Liver (tissue), 9 donors: ENCODE data around the gene HTR1E. TPM values are rescaled to one million over a fixed set of nuclear protein-coding genes. Genes with fewer than 3 reads are reported as not detected.
"Not testable (repeated sequence)": the region's sequence is repeated elsewhere in the genome, so short reads cannot be mapped to it uniquely, and the experiment has no call there.

ENCODE experiments used
- DNase-seq: peaks from one replicate; pipeline ENCODE4 v3.0.0-alpha.2; 2017; ENCODE audit warnings: low spot score
- H3K27ac ChIP-seq, 2 donors: one replicate each; pipeline ENCODE4 v1.7.0; 2013; ENCODE audit warnings: inconsistent platforms in 2 of 2, low read length in 2 of 2, control low read depth in 1 of 2, low read depth in 1 of 2, mild to moderate bottlenecking in 1 of 2
- H3K27me3 ChIP-seq, 4 donors: one replicate each; pipeline versions ENCODE4 v1.6.1 to v1.7.0; 2013; ENCODE audit warnings: low read length in 3 of 4, inconsistent platforms in 1 of 4, mild to moderate bottlenecking in 1 of 4, moderate library complexity in 1 of 4; ENCODE audit not compliant: control insufficient read depth in 4 of 4, insufficient read depth in 4 of 4
- H3K36me3 ChIP-seq, 4 donors: one replicate each; pipeline versions ENCODE4 v1.6.1 to v1.7.0; 2013; ENCODE audit warnings: low read length in 3 of 4, mild to moderate bottlenecking in 3 of 4, low read depth in 1 of 4, moderate library complexity in 1 of 4; ENCODE audit not compliant: control insufficient read depth in 4 of 4, insufficient read depth in 3 of 4
- H3K4me1 ChIP-seq, 4 donors: one replicate each; pipeline versions ENCODE4 v1.6.1 to v1.7.0; 2013; ENCODE audit warnings: low read length in 3 of 4, mild to moderate bottlenecking in 3 of 4, moderate library complexity in 1 of 4; ENCODE audit not compliant: control insufficient read depth in 4 of 4, insufficient read depth in 4 of 4
- H3K4me3 ChIP-seq, 3 donors: one replicate each; pipeline versions ENCODE4 v1.6.1 to v1.7.0; 2013; ENCODE audit warnings: low read length in 3 of 3, control low read depth in 1 of 3, low read depth in 1 of 3, mild to moderate bottlenecking in 1 of 3
- H3K9ac ChIP-seq, 2 donors: one replicate each; pipeline ENCODE4 v1.7.0; 2013; ENCODE audit warnings: low read length in 2 of 2, mild to moderate bottlenecking in 2 of 2, moderate library complexity in 2 of 2, control low read depth in 1 of 2, low read depth in 1 of 2
- H3K9me3 ChIP-seq, 4 donors: one replicate each; pipeline versions ENCODE4 v1.6.1 to v1.7.0; 2013; ENCODE audit warnings: low read length in 3 of 4; ENCODE audit not compliant: control insufficient read depth in 4 of 4
- EGR1 ChIP-seq, 2 donors: IDR thresholded peaks; 2 replicates each; pipeline ENCODE4 v1.6.1; 2016 to 2018; ENCODE audit warnings: antibody characterized with exemption in 2 of 2, low read depth in 2 of 2
- FOXA1 ChIP-seq: IDR thresholded peaks from 2 replicates; pipeline ENCODE4 v1.6.1; 2016; ENCODE audit warnings: antibody characterized with exemption
- FOXA2 ChIP-seq: IDR thresholded peaks from 2 replicates; pipeline ENCODE4 v1.6.1; 2016; ENCODE audit warnings: antibody characterized with exemption
- GABPA ChIP-seq, 2 donors: IDR thresholded peaks in 1 of 2; conservative IDR thresholded peaks in 1 of 2; 2 replicates each; pipeline ENCODE4 v1.6.1; 2016; ENCODE audit warnings: antibody characterized with exemption in 2 of 2, mild to moderate bottlenecking in 1 of 2, moderate library complexity in 1 of 2
- HNF4A ChIP-seq, 2 donors: conservative IDR thresholded peaks; 2 replicates each; pipeline ENCODE4 v1.6.1; 2016; ENCODE audit warnings: antibody characterized with exemption in 2 of 2, mild to moderate bottlenecking in 2 of 2
- HNF4G ChIP-seq: IDR thresholded peaks from 2 replicates; pipeline ENCODE4 v1.6.1; 2016; ENCODE audit warnings: antibody characterized with exemption
- JUND ChIP-seq, 2 donors: IDR thresholded peaks; 2 replicates each; pipeline ENCODE4 v1.6.1; 2016; ENCODE audit warnings: antibody characterized with exemption in 2 of 2
- NR2F2 ChIP-seq: IDR thresholded peaks from 2 replicates; pipeline ENCODE4 v1.6.1; 2016; ENCODE audit warnings: antibody characterized with exemption
- RAD21 ChIP-seq, 2 donors: IDR thresholded peaks; 2 replicates each; pipeline ENCODE4 v1.6.1; 2016; ENCODE audit warnings: antibody characterized with exemption in 2 of 2, mild to moderate bottlenecking in 2 of 2
- RXRA ChIP-seq, 2 donors: IDR thresholded peaks; 2 replicates each; pipeline ENCODE4 v1.6.1; 2017 to 2018; ENCODE audit warnings: antibody characterized with exemption in 2 of 2, mild to moderate bottlenecking in 1 of 2
- SP1 ChIP-seq: IDR thresholded peaks from 2 replicates; pipeline ENCODE4 v1.6.1; 2018; ENCODE audit warnings: antibody characterized with exemption, mild to moderate bottlenecking
- TAF1 ChIP-seq: conservative IDR thresholded peaks from 2 replicates; pipeline ENCODE4 v1.6.1; 2016; ENCODE audit warnings: antibody characterized with exemption, mild to moderate bottlenecking
- YY1 ChIP-seq: IDR thresholded peaks from 2 replicates; pipeline ENCODE4 v1.6.1; 2016; ENCODE audit warnings: antibody characterized with exemption, mild to moderate bottlenecking
- WGBS: extraction: QIAGEN DNeasy Blood & Tissue Kit; methylation state at CpG from one replicate; pipeline ENCODE4 v1.1.7; 2013; 5-methylcytosine and 5-hydroxymethylcytosine counted together
- polyA plus RNA-seq, 2 donors: library from polyadenylated mRNA; stranded (reverse) in 1 of 2; unstranded in 1 of 2; fragments of 200-250 nt in 1 of 2; fragments of >200 nt in 1 of 2; fragmentation: Nextera tagmentation in 1 of 2; extraction: Ambion mirVana in 1 of 2; gene quantifications; one replicate each; pipeline versions ENCODE4 v1.2.1 to v1.2.3, GENCODE V29; 2013 to 2015
- total RNA-seq, 2 donors: library from RNA; depleted of rRNA; stranded (reverse); fragments of >200 nt; gene quantifications; one replicate each; pipeline ENCODE4 v1.2.3, GENCODE V29; 2014
- TF ChIP-seq, protein P1 (sequence below): IDR thresholded peaks from 2 replicates; pipeline ENCODE4 v1.6.1; 2016; ENCODE audit warnings: antibody characterized with exemption
- TF ChIP-seq, protein P2 (sequence below): fragments of 150-350 bp; IDR thresholded peaks from 2 replicates; pipeline ENCODE4 v1.5.1; 2017; ENCODE audit warnings: improper control_type of control experiment, low read depth, low read length; ENCODE audit not compliant: missing input control
- TF ChIP-seq, protein P3 (sequence below): IDR thresholded peaks from 2 replicates; pipeline ENCODE4 v1.6.1; 2016; ENCODE audit warnings: antibody characterized with exemption
- TF ChIP-seq, protein P4 (sequence below): IDR thresholded peaks from 2 replicates; pipeline ENCODE4 v1.6.1; 2016; ENCODE audit warnings: antibody characterized with exemption
- TF ChIP-seq, protein P5 (sequence below): IDR thresholded peaks from 2 replicates; pipeline ENCODE4 v1.6.1; 2016; ENCODE audit warnings: antibody characterized with exemption, mild to moderate bottlenecking
- donor health status: healthy.
- donor health status: healthy.
- donor health status: healthy.
- donor health status: healthy.
- donor health status: healthy.

The HTR1E gene
- total and polyA plus RNA-seq, 4 donors, result not detected

DNA sequence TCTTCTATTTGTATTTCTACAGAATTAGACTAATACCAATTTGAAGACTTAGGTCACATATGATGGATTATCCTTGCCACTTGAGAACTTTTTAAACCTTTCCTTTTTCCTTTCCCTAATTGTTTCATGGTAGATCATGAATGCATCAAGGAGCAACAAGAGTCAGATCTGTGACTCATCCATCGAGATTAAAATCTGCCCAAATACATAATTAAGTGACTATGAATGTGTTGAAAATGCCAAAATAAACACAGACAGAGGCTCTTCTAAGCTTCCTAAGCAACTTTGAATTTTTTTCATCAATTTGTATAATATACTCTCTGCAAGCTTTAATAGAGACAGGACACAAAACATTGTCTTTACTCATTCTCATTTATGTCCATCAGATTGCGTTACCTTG, 23.5 kb upstream of the HTR1E start:
- 80% methylated on average over 2 of the region's 2 CpGs for WGBS
- TF ChIP-seq RXRA (IDR thresholded peaks at IDR 0.05), result no peak
- no peak overlapping the region for H3K9ac ChIP-seq
- no peaks in the 10 kb centered on the region for H3K36me3 ChIP-seq
- no peaks in the 10 kb centered on the region for H3K4me1 ChIP-seq
- no peaks in the 10 kb centered on the region for H3K27me3 ChIP-seq
- H3K9me3 ChIP-seq, result no peaks in the 10 kb centered on the region
- H3K27ac ChIP-seq, result no peak overlapping the region
- DNase-seq, result no peak
- H3K4me3 ChIP-seq, result no peak overlapping the region

DNA sequence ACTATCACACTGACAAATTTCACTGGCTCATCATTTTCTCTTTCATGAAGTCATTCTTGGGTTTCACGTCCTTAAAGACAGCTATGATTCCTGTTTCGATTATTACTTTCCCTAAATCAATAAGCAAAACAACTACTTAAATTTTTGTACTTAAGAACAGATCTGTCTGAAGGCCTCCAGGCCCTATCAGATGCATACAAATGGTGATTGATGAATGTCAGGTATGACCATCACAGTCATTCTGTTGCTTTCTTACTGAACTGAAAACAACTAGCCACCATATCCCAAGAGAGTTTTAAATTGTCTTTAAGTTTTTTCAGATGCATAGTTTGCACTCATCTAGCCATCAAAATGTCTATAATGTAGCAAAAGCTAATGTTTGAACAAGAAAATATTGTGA, 20.9 kb upstream of the HTR1E start:
- DNase-seq, result no peak
- 83% methylated on average over 2 of the region's 2 CpGs for WGBS
- Histone ChIP-seq H3K4me1 (no peaks in the 10 kb centered on the region), H3K4me3 (no peak overlapping the region), H3K27me3 (no peaks in the 10 kb centered on the region), H3K27ac (no peak overlapping the region), H3K36me3 (no peaks in the 10 kb centered on the region), H3K9ac (no peak overlapping the region), H3K9me3 (no peaks in the 10 kb centered on the region)
- TF ChIP-seq, protein P1, sequence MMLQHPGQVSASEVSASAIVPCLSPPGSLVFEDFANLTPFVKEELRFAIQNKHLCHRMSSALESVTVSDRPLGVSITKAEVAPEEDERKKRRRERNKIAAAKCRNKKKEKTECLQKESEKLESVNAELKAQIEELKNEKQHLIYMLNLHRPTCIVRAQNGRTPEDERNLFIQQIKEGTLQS, result no peak
- TF ChIP-seq GABPA (IDR thresholded peaks at IDR 0.05 in 1 of 2, conservative IDR thresholded peaks at IDR 0.05 in 1 of 2) (no peak), FOXA2 (no peak), NR2F2 (no peak), HNF4A (conservative IDR thresholded peaks at IDR 0.05) (no peak), JUND (IDR thresholded peaks at IDR 0.05) (no peak), EGR1 (IDR thresholded peaks at IDR 0.05; ENCODE audit: low read depth in 2 of 2) (no peak), TAF1 (no peak), SP1 (no peak), HNF4G (no peak), RAD21 (IDR thresholded peaks at IDR 0.05) (no peak), FOXA1 (no peak), RXRA (IDR thresholded peaks at IDR 0.05) (no peak), YY1 (no peak)
- TF ChIP-seq, protein P2, sequence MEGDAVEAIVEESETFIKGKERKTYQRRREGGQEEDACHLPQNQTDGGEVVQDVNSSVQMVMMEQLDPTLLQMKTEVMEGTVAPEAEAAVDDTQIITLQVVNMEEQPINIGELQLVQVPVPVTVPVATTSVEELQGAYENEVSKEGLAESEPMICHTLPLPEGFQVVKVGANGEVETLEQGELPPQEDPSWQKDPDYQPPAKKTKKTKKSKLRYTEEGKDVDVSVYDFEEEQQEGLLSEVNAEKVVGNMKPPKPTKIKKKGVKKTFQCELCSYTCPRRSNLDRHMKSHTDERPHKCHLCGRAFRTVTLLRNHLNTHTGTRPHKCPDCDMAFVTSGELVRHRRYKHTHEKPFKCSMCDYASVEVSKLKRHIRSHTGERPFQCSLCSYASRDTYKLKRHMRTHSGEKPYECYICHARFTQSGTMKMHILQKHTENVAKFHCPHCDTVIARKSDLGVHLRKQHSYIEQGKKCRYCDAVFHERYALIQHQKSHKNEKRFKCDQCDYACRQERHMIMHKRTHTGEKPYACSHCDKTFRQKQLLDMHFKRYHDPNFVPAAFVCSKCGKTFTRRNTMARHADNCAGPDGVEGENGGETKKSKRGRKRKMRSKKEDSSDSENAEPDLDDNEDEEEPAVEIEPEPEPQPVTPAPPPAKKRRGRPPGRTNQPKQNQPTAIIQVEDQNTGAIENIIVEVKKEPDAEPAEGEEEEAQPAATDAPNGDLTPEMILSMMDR, result no peak
- TF ChIP-seq, protein P3, sequence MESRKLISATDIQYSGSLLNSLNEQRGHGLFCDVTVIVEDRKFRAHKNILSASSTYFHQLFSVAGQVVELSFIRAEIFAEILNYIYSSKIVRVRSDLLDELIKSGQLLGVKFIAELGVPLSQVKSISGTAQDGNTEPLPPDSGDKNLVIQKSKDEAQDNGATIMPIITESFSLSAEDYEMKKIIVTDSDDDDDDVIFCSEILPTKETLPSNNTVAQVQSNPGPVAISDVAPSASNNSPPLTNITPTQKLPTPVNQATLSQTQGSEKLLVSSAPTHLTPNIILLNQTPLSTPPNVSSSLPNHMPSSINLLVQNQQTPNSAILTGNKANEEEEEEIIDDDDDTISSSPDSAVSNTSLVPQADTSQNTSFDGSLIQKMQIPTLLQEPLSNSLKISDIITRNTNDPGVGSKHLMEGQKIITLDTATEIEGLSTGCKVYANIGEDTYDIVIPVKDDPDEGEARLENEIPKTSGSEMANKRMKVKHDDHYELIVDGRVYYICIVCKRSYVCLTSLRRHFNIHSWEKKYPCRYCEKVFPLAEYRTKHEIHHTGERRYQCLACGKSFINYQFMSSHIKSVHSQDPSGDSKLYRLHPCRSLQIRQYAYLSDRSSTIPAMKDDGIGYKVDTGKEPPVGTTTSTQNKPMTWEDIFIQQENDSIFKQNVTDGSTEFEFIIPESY, result no peak
- TF ChIP-seq, protein P4, sequence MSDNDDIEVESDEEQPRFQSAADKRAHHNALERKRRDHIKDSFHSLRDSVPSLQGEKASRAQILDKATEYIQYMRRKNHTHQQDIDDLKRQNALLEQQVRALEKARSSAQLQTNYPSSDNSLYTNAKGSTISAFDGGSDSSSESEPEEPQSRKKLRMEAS, result no peak
- TF ChIP-seq, protein P5, sequence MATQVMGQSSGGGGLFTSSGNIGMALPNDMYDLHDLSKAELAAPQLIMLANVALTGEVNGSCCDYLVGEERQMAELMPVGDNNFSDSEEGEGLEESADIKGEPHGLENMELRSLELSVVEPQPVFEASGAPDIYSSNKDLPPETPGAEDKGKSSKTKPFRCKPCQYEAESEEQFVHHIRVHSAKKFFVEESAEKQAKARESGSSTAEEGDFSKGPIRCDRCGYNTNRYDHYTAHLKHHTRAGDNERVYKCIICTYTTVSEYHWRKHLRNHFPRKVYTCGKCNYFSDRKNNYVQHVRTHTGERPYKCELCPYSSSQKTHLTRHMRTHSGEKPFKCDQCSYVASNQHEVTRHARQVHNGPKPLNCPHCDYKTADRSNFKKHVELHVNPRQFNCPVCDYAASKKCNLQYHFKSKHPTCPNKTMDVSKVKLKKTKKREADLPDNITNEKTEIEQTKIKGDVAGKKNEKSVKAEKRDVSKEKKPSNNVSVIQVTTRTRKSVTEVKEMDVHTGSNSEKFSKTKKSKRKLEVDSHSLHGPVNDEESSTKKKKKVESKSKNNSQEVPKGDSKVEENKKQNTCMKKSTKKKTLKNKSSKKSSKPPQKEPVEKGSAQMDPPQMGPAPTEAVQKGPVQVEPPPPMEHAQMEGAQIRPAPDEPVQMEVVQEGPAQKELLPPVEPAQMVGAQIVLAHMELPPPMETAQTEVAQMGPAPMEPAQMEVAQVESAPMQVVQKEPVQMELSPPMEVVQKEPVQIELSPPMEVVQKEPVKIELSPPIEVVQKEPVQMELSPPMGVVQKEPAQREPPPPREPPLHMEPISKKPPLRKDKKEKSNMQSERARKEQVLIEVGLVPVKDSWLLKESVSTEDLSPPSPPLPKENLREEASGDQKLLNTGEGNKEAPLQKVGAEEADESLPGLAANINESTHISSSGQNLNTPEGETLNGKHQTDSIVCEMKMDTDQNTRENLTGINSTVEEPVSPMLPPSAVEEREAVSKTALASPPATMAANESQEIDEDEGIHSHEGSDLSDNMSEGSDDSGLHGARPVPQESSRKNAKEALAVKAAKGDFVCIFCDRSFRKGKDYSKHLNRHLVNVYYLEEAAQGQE, result no peak

DNA sequence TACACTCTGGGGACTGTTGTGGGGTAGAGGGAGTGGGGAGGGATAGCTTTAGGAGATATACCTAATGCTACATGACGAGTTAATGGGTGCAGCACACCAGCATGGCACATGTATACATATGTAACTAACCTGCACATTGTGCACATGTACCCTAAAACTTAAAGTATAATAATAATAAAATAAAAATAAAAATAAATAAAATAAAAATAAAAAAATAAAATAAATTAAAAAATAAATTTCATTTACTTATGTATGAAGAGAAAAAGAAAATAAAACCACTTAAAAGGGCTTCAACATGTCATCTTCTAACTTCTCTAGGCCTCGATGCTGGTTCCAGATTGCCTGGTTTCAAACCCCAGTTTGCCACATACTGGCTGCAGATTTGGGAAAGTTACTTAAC, 10.2 kb upstream of the HTR1E start:
- not testable (repeated sequence) for H3K9ac ChIP-seq, DNase-seq, H3K4me3 ChIP-seq, H3K27ac ChIP-seq, H3K36me3 ChIP-seq, H3K9me3 ChIP-seq, H3K27me3 ChIP-seq, H3K4me1 ChIP-seq
- WGBS, result 85% methylated on average over 2 of the region's 2 CpGs

DNA sequence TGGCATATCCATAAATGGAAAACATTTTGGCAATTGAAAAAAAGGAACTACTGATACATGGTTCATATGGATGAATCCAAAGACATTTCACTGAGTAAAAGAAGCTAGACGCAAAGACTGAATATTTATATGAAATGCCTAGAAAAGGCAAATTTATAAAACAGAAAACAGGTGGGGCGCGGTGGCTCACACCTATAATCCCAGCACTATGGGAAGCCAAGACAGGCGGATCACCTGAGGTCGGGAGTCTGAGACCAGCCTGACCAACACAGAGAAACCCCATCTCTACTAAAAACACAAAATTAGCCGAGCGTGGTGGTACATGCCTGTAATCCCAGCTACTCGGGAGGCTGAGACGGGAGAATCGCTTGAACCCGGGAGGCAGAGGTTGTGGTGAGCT, 9.5 kb upstream of the HTR1E start:
- not testable (repeated sequence) for H3K36me3 ChIP-seq, H3K9ac ChIP-seq, H3K4me3 ChIP-seq, DNase-seq, H3K4me1 ChIP-seq, H3K27ac ChIP-seq, H3K27me3 ChIP-seq, H3K9me3 ChIP-seq
- WGBS, result 95% methylated on average over 11 of the region's 11 CpGs
